CD4-positive, alpha-beta T cell treated with Interferon alpha-2 for 1 hour (primary cell): ENCODE data around the gene TMEM8B.

Source experiments
- DNase-seq, 2 donors: peaks; one replicate each; pipeline ENCODE4 v3.0.0-alpha.2; 2020 to 2022

Gene TMEM8B

GRCh38 chr9:35812025-35812602 is 16.9 kb upstream of the TMEM8B start, which contains the start of gene SPAG8:
SPAG8 (minus strand) TSS chr9:35812262; CDS start chr9:35812147, 115 bp downstream.
- peak; percentile 98 for DNase-seq

- DNase-seq: no peak
These were observed 15.5 kb upstream of the TMEM8B start for GRCh38 chr9:35813434-35814105.

- DNase-seq: peak; percentile 23 to 42
These were observed 14.8 kb upstream of the TMEM8B start for GRCh38 chr9:35814106-35814840.

- DNase-seq: peak; percentile 97
These were observed 14.0 kb upstream of the TMEM8B start, which contains the start of gene HINT2 for GRCh38 chr9:35814841-35815543. HINT2 (minus strand) TSS chr9:35815042; CDS start chr9:35814979, 63 bp downstream.

GRCh38 chr9:35816708-35817107 is 12.3 kb upstream of the TMEM8B start:
- DNase-seq: no peak

- no peak for DNase-seq
These were observed 10.7 kb upstream of the TMEM8B start for GRCh38 chr9:35818341-35818740.

GRCh38 chr9:35820076-35820475 is 9.0 kb upstream of the TMEM8B start:
- DNase-seq: no peak

GRCh38 chr9:35822926-35823325 is 6.1 kb upstream of the TMEM8B start:
- DNase-seq: no peak

GRCh38 chr9:35826071-35826701 is 2.8 kb upstream of the TMEM8B start:
- DNase-seq: peak; percentile 14 to 70

GRCh38 chr9:35827486-35827885 is 1.5 kb upstream of the TMEM8B start:
- no peak for DNase-seq

- DNase-seq: peak in 1 of 2 donors; percentile 6
These were observed 328 bp upstream of the TMEM8B start, which contains the start of gene FAM221B for GRCh38 chr9:35828716-35829083. FAM221B (minus strand) TSS chr9:35828732; CDS start chr9:35826161, 2,571 bp downstream.

- no peak for DNase-seq
These were observed 702 bp downstream of the TMEM8B start for GRCh38 chr9:35829764-35830096.

- DNase-seq: no peak
These were observed 2.0 kb downstream of the TMEM8B start for GRCh38 chr9:35831040-35831439.

GRCh38 chr9:35832814-35833213 is 3.8 kb downstream of the TMEM8B start:
- DNase-seq: no peak

- DNase-seq: no peak
These were observed 5.5 kb downstream of the TMEM8B start for GRCh38 chr9:35834260-35835215.

- DNase-seq: peak in 1 of 2 donors; percentile 31
These were observed 6.2 kb downstream of the TMEM8B start for GRCh38 chr9:35835216-35835632.

- no peak for DNase-seq
These were observed 6.7 kb downstream of the TMEM8B start for GRCh38 chr9:35835766-35836165.

GRCh38 chr9:35836595-35836994 is 7.6 kb downstream of the TMEM8B start:
- DNase-seq: no peak

GRCh38 chr9:35839926-35840325 is 10.9 kb downstream of the TMEM8B start:
- no peak for DNase-seq

- no peak for DNase-seq
These were observed 12.0 kb downstream of the TMEM8B start for GRCh38 chr9:35840881-35841644.

GRCh38 chr9:35841645-35841900 is 12.5 kb downstream of the TMEM8B start:
- no peak for DNase-seq
